ENCODE measurements around the gene SARDH.
"Not testable (repeated sequence)": the region's sequence is repeated elsewhere in the genome, so short reads cannot be mapped to it uniquely, and the experiment has no call there.

Gene SARDH

DNA sequence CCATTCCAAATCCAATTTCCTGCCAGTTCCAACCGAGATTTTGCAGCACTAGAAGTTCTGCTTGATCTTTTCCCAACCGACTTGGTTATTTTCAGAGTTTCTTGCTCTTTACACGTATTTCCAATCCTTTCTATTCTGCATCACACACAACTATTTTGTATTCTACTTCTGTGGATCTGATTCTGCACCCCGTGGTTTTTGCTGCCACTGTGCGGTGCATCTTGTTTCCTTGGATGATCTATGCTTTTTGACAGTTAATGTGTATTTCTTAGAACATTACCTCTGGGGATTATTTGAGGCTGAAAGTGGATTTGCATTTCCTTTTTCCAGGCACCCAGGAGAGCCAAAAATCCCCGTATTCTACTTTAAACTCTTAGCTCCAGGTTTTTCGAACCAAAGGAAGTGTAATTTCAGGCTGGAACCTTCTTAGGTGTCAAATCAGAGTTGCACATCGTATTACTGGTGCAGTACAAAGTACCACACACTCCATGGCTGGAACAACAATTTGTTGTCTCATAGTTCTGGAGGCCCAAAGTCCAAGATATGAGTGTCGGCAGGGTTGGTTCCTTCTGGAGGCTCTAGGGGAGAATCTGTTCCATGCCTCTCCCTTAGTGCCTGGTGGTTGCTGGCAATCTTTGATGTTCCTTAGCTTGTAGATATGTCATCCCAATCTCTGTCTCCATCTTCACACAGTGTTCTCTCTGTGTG is 14.7 kb upstream of the SARDH start:
- CTCF ChIA-PET, result interaction anchor here (1.1 kb wide), 1 partner anchor 10 kb away, joined by 3 read pairs; no protein-coding TSS in a partner anchor
- no peak for DNase-seq (ENCODE audit: extremely low spot score)
- POLR2A ChIA-PET, result no interaction called here
- no peak for TF ChIP-seq LEF1 (IDR thresholded peaks at IDR 0.05; ENCODE audit: borderline replicate concordance)

DNA sequence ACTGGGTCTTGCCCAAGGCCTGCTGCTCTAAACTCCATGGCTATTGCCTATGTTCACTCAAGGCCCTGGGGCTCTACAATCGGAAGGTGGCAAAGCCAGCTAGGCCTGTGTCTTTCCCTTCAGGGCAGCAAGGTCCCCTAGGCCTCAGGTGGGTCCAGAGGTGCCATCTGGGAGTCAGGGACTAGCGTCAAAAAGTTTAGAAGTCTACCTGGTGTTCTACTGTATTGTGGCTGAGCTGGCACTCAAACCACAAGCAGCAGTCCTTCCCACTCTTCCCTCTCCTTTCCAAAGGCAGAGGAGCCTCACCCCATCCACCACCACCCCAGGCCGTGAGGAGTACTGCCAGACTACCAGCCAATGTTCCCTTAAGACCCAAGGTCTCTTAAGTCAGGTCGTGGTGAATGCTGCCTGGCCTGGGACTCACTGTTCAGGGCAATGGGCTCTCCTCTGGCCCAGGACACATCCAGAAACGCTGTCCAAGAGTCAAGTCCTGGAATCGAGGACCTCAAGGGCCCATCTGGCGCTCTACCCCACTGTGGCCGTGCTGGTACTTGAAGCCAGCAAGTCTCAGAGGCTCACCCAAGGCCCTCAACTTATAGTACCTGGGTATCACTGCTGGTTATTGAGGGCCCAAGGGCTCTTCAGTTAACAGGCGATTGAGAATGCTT is 13.0 kb upstream of the SARDH start:
- DNase-seq (ENCODE audit: extremely low spot score), result no peak
- no peak for TF ChIP-seq SUZ12 (IDR thresholded peaks at IDR 0.05)
- no peak for TF ChIP-seq CTBP1 (IDR thresholded peaks at IDR 0.05; ENCODE audit: borderline replicate concordance)
- TF ChIP-seq, protein P1, sequence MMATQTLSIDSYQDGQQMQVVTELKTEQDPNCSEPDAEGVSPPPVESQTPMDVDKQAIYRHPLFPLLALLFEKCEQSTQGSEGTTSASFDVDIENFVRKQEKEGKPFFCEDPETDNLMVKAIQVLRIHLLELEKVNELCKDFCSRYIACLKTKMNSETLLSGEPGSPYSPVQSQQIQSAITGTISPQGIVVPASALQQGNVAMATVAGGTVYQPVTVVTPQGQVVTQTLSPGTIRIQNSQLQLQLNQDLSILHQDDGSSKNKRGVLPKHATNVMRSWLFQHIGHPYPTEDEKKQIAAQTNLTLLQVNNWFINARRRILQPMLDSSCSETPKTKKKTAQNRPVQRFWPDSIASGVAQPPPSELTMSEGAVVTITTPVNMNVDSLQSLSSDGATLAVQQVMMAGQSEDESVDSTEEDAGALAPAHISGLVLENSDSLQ (IDR thresholded peaks at IDR 0.05), result no peak
- TF ChIP-seq BHLHE40 (IDR thresholded peaks at IDR 0.05; ENCODE audit: borderline replicate concordance), result no peak
- TF ChIP-seq ZNF384 (IDR thresholded peaks at IDR 0.05), result no peak
- TF ChIP-seq LEF1 (IDR thresholded peaks at IDR 0.05; ENCODE audit: borderline replicate concordance), result no peak
- CTCF ChIA-PET, result no interaction called here
- POLR2A ChIA-PET, result no interaction called here

DNA sequence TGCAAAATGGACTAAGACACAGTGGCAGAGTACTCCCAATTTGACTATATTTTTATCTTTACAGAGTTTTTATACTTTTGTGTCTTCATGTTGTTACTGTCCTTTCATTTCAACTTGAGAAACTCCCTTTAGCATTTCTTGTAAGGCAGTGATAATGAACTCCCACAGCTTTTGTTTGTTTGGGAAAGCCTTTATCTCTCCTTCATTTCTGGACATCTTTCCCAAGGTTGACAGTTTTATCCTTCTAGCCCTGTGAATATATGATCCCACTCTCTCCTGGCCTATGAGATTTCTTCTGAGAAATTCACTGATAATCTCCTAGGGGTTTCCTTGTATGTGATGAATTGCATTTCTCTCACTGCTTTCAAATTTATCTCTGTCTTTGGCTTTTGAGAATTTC is 9.2 kb upstream of the SARDH start:
- TF ChIP-seq FOXA1 (IDR thresholded peaks at IDR 0.05), result no peak
- TF ChIP-seq, protein P1 (IDR thresholded peaks at IDR 0.05), result peak; percentile 54; the same call in 1 of the 2 replicates
- ChIA-PET POLR2A (no interaction called here), CTCF (no interaction called here)
- DNase-seq (ENCODE audit: extremely low spot score), result no peak

DNA sequence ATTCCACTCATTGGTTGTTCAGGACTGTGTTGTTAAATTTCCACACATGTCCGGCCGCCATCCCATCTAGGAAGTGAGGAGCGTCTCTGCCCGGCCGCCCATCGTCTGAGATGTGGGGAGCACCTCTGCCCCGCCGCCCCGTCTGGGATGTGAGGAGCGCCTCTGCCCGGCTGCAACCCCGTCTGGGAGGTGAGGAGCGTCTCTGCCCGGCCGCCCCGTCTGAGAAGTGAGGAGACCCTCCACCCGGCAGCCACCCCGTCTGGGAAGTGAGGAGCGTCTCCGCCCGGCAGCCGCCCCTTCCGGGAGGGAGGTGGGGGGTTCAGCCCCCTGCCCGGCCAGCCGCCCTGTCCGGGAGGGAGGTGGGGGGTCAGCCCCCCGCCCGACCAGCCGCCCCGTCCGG is 6.4 kb upstream of the SARDH start:
- CTCF ChIA-PET; POLR2A ChIA-PET; DNase-seq (ENCODE audit: extremely low spot score): not testable (repeated sequence)

DNA sequence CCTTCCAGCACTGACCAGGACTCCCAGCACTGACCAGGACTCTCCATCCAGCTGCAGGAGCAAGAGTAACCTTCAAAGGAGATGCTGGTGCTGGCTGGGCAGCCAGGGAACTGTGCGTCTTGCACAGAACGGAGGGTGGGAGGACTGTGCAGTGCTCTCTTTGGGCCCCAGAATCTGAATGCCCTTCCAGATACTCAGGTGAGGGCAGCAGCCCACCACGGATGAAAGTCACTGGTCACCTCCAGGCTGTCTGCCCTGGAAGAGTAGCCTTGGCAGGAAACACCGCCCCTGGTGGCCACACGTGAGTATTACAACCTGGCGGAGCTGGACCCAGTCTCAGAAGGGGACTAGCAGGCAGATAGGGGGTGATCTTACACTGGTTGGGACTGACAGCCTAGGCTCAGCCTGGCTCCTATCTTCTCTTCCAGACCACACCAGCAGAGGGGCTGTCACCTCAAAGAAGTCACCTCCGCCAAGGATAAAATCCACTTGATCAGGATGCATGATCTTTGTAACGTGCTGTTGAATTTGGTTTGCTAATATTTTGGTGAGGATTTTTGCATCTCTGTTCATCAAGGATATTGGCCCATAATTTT is 4.8 kb upstream of the SARDH start:
- ChIA-PET POLR2A (interaction anchor here (1.5 kb wide), 1 partner anchor 11 kb away, joined by 5 read pairs; no protein-coding TSS in a partner anchor), CTCF (interaction anchor here (0.6 to 1.5 kb wide), 10 partner anchors 10 to 250 kb away, joined by 3 to 9 read pairs (median 3); no protein-coding TSS in a partner anchor)
- TF ChIP-seq, protein P1 (IDR thresholded peaks at IDR 0.05), result 0 out of 2 replicates have a peak, but pooled peaks have one; percentile 30
- no peak for TF ChIP-seq ELF4 (IDR thresholded peaks at IDR 0.05)
- peak; percentile 86 for DNase-seq (ENCODE audit: extremely low spot score)

DNA sequence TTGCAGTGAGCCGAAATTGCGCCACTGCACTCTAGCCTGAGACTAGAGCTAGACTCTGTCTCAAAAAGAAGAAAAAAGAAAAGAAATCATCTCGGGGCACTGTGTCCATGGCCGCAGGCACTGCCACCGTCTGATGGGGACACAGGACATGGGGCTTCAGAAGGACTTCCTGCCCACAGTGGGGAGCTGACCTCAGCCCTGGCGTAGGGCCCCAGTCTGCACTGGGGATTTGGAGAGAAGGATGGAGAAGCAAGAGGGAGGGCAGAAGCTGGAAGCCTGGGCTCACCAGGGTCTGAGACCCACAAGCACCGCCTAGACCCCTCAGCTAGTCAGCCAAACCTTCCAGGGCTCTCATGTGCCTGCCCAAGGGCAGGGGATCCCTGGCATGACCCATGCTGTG is 4.1 kb upstream of the SARDH start:
- TF ChIP-seq BHLHE40 (IDR thresholded peaks at IDR 0.05; ENCODE audit: borderline replicate concordance) (no peak), L3MBTL2 (conservative IDR thresholded peaks at IDR 0.05) (no peak), HDGF (IDR thresholded peaks at IDR 0.05; ENCODE audit: borderline replicate concordance) (no peak), NFRKB (IDR thresholded peaks at IDR 0.05) (no peak), SUZ12 (IDR thresholded peaks at IDR 0.05) (no peak), TARDBP (IDR thresholded peaks at IDR 0.05) (no peak), FOXM1 (IDR thresholded peaks at IDR 0.05; ENCODE audit: borderline replicate concordance) (no peak)
- DNase-seq (ENCODE audit: extremely low spot score), result no peak
- POLR2A ChIA-PET, result interaction anchor here (1.5 kb wide), 1 partner anchor 10 kb away, joined by 5 read pairs; no protein-coding TSS in a partner anchor
- CTCF ChIA-PET, result interaction anchor here (0.9 to 1.5 kb wide), 5 partner anchors 11 to 251 kb away, joined by 3 to 9 read pairs (median 3); no protein-coding TSS in a partner anchor

DNA sequence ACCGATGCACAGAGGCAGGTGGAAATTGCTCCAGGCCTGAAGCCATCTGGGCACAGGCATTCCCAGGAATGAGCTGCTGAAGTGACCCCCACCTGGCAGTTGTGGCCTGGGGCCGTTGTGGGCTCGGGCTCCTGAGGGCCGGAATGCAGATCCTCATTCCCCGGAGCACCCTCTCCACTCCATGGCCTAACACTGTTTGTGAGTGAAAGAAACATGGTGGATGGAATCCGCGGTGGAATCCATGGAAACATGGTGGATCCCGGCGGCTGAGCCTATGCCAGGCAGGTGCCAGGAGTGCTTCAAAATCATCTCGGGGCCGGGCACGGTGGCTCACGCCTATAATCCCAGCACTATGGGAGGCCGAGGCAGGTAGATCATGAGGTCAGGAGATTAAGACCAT is 3.6 kb upstream of the SARDH start:
- DNase-seq (ENCODE audit: extremely low spot score), result no peak
- CTCF ChIA-PET, result interaction anchor here (0.9 to 1.2 kb wide), 2 partner anchors 15 to 252 kb away, joined by 3 read pairs; no protein-coding TSS in a partner anchor
- TF ChIP-seq, protein P1 (IDR thresholded peaks at IDR 0.05), result no peak
- TF ChIP-seq L3MBTL2 (conservative IDR thresholded peaks at IDR 0.05), result no peak
- no peak for TF ChIP-seq TARDBP (IDR thresholded peaks at IDR 0.05)
- TF ChIP-seq CTBP1 (IDR thresholded peaks at IDR 0.05; ENCODE audit: borderline replicate concordance), result no peak
- TF ChIP-seq HDGF (IDR thresholded peaks at IDR 0.05; ENCODE audit: borderline replicate concordance), result no peak
- TF ChIP-seq ELF4 (IDR thresholded peaks at IDR 0.05), result no peak
- TF ChIP-seq FOXA1 (IDR thresholded peaks at IDR 0.05), result no peak
- TF ChIP-seq ZNF384 (IDR thresholded peaks at IDR 0.05), result no peak
- no peak for TF ChIP-seq NFRKB (IDR thresholded peaks at IDR 0.05)
- no peak for TF ChIP-seq BHLHE40 (IDR thresholded peaks at IDR 0.05; ENCODE audit: borderline replicate concordance)
- no peak for TF ChIP-seq SP1 (IDR thresholded peaks at IDR 0.05)
- TF ChIP-seq SUZ12 (IDR thresholded peaks at IDR 0.05), result no peak
- TF ChIP-seq FOXM1 (IDR thresholded peaks at IDR 0.05; ENCODE audit: borderline replicate concordance), result no peak
- no peak for TF ChIP-seq LEF1 (IDR thresholded peaks at IDR 0.05; ENCODE audit: borderline replicate concordance)
- no peak for TF ChIP-seq FOXK2 (IDR thresholded peaks at IDR 0.05)
- POLR2A ChIA-PET, result no interaction called here

All from HEK293T (cell line).